ENCODE measurements around the gene RAB23.

Gene RAB23

GRCh38 chr6:57177545-57178265, 44.4 kb downstream of the RAB23 start:
- TF ChIP-seq, protein P1, sequence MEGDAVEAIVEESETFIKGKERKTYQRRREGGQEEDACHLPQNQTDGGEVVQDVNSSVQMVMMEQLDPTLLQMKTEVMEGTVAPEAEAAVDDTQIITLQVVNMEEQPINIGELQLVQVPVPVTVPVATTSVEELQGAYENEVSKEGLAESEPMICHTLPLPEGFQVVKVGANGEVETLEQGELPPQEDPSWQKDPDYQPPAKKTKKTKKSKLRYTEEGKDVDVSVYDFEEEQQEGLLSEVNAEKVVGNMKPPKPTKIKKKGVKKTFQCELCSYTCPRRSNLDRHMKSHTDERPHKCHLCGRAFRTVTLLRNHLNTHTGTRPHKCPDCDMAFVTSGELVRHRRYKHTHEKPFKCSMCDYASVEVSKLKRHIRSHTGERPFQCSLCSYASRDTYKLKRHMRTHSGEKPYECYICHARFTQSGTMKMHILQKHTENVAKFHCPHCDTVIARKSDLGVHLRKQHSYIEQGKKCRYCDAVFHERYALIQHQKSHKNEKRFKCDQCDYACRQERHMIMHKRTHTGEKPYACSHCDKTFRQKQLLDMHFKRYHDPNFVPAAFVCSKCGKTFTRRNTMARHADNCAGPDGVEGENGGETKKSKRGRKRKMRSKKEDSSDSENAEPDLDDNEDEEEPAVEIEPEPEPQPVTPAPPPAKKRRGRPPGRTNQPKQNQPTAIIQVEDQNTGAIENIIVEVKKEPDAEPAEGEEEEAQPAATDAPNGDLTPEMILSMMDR (conservative IDR thresholded peaks at IDR 0.05; ENCODE audit: control insufficient read depth, insufficient read depth, low read depth, low read length), result no peak
- H3K4me3 ChIP-seq (ENCODE audit: control insufficient read depth, low read depth, low read length), result no peak overlapping the region
- DNase-seq (ENCODE audit: low read depth), result peak; percentile 64

- TF ChIP-seq, protein P1 (conservative IDR thresholded peaks at IDR 0.05; ENCODE audit: control insufficient read depth, insufficient read depth, low read depth, low read length), result no peak
- H3K4me3 ChIP-seq (ENCODE audit: control insufficient read depth, low read depth, low read length), result peak overlapping the region; percentile 97
- no peak for DNase-seq (ENCODE audit: low read depth)
Measured at GRCh38 chr6:57174511-57174907, 47.6 kb downstream of the RAB23 start.

GRCh38 chr6:57173886-57174510, 48.1 kb downstream of the RAB23 start:
- DNase-seq (ENCODE audit: low read depth), result peak; percentile 87
- TF ChIP-seq, protein P1 (conservative IDR thresholded peaks at IDR 0.05; ENCODE audit: control insufficient read depth, insufficient read depth, low read depth, low read length), result no peak

DNA sequence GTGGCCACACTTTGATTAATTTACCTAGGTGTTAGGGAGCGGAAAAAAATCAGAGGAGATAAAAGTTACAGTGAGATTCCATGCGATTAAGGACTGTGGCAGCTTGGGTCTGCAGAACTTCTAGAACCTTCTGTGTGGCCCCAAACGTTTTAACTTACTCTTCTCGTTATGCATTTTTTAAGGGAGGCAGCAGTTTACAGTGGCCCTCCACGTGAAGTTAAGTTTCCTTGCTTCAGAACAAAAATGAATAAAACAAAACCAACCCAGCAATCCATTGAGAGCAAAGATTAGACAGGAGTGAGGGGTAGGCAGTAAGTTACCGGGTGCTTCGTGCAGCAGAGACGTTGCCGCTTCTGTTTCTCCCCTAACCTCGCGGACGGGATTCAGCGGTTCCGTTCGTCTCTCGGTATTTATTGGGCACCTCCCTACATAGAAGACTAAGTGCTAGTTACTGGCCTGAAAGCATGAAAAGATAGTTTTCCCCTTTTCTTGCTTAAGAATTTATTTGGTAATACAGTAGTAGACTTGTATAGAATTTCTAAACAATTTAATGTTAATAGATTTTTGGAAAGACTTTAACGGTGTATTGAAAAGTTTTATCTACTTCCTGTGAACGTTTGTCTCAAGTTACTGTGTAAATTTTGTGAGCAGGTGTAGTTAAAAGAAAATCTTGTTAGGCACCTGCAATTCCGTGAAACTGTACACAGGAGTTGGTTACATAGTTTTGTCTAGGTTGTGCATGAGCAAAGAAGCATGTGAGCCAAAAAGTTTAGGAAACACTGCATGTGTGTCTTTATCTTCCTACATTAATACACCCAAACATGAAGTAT, 48.8 kb downstream of the RAB23 start:
- no peak for DNase-seq (ENCODE audit: low read depth)
- H3K4me3 ChIP-seq (ENCODE audit: control insufficient read depth, low read depth, low read length), result peak overlapping the region; percentile 97
- TF ChIP-seq, protein P1 (conservative IDR thresholded peaks at IDR 0.05; ENCODE audit: control insufficient read depth, insufficient read depth, low read depth, low read length), result no peak

More at GRCh38 chr6:57173886-57174510, 48.1 kb downstream of the RAB23 start:
- H3K4me3 ChIP-seq (ENCODE audit: control insufficient read depth, low read depth, low read length), result peak overlapping the region; percentile 97

- peak; percentile 89 for DNase-seq (ENCODE audit: low read depth)
- TF ChIP-seq, protein P1 (conservative IDR thresholded peaks at IDR 0.05; ENCODE audit: control insufficient read depth, insufficient read depth, low read depth, low read length), result no peak
- peak within 1 kb of the TSS; percentile 97 for H3K4me3 ChIP-seq (ENCODE audit: control insufficient read depth, low read depth, low read length)
Measured at GRCh38 chr6:57172136-57173055, 49.7 kb downstream of the RAB23 start, which contains the start of gene BAG2. Gene BAG2 (plus strand): TSS chr6:57172326. CDS start chr6:57172698, 372 bp downstream.

GRCh38 chr6:57165080-57165479, 57.0 kb downstream of the RAB23 start:
- DNase-seq (ENCODE audit: low read depth), result no peak
- H3K4me3 ChIP-seq (ENCODE audit: control insufficient read depth, low read depth, low read length), result no peak overlapping the region
- TF ChIP-seq, protein P1 (conservative IDR thresholded peaks at IDR 0.05; ENCODE audit: control insufficient read depth, insufficient read depth, low read depth, low read length), result no peak

Measured in fibroblast of mammary gland (primary cell).